GM18858 (cell line): ENCODE measurements around the gene RHEB.
A peak's percentile ranks its signal among the peaks of the same experiment; 100 is the strongest.

Experiments
- ATAC-seq: cut with Tn5 transposase; IDR thresholded peaks from one replicate; pipeline ENCODE4 v1.9.1; 2021; ENCODE audit not compliant: unreplicated experiment

RHEB gene

DNA sequence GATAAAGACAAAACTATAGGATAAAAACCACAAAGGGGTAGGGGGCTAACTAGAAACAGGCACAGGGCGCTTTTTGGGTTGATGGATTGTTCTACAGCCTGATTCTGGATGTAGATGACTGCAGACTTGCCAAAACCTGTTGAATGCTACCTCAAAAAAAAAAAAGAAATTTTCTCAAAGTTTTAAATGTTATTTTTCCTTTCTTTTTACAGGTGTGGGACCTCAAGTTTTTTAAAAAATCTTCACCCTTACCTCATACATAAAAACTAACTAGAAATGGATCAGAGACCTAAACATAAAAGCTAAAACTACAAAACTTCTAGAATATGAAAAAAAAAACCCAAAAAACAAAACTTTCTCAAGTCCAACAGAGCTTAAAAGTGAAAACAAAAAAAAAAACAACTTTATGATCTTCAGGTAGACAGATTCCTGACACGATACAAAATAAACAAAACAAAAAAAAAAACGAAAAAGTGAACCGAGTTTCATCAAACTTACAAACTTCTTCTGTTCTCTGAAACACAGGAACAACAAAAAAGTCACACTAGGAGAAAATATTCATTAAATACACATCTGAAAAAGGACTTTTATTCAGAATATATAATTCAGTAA is 14.9 kb downstream of the RHEB start:
- ATAC-seq, result no peak

- ATAC-seq, result no peak
Observed at GRCh38 chr7:151503902-151504714, 15.6 kb downstream of the RHEB start.

GRCh38 chr7:151501676-151502075 is 18.0 kb downstream of the RHEB start:
- ATAC-seq, result no peak

- ATAC-seq, result no peak
Observed at GRCh38 chr7:151498495-151498894, 21.2 kb downstream of the RHEB start.

GRCh38 chr7:151497306-151497871 is 22.3 kb downstream of the RHEB start:
- no peak for ATAC-seq

GRCh38 chr7:151495360-151495759 is 24.3 kb downstream of the RHEB start:
- no peak for ATAC-seq

DNA sequence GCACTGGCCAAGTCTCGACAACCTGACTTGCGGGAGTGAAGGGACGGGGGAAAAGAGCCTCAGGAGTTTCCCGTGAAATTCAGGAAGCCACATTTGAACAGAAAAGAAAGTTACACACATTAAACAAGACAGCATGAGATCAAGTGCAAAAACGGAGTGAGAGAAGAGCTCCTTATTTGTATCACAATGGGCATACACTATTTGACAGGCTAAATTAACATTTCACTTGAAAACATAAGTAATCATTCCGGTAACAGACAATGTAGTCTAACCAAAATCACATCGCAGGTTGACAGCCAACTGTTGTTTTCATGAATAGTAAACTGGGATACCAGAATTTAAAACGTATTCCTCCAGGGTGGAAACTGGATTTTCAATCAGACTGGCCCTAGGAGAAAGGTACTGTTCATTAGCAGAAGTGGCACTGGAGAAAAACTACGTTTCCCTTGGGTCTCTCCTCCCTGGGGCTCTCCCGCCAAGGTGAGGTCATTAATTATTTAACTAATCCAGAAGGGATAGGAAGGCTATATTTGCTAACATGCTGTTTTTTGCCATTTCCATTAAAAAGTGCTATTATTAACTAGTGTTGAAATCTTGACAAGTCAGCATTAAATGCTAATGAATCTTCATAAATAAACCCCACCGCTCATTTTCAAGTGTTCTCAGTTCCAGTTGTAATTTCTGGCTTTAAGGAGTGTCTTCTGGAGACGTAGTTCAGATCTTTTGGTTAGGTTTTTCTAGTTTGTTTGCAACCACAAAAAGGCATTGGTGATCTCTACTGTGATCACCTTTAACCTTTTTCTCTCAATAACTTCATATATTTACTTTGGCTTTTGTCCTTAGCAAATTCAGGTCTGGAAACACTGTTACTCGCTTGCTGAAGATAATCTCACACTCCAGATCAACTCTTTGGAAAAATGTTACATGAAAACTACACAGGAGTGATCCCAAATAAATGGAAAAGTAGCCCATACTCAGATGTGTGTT is 25.1 kb downstream of the RHEB start:
- ATAC-seq, result no peak

DNA sequence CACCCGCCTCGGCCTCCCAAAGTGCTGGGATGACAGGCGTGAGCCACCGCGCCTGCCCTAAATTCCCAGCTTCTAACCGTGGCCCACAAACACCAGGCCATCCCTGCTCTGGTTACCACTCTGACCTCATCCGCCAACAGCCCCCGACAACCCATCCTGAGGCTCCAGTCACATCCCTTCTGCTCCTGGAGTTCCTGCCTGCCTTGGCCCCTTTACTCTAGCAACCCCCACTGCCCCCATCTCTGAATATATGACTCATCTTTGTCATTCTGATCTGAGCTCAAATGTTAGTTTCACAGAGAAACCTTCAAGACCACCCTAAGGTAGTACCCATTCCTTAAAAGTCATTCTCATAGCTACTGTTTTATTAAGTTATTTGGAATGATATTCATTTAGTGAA is 26.6 kb downstream of the RHEB start:
- ATAC-seq, result no peak

DNA sequence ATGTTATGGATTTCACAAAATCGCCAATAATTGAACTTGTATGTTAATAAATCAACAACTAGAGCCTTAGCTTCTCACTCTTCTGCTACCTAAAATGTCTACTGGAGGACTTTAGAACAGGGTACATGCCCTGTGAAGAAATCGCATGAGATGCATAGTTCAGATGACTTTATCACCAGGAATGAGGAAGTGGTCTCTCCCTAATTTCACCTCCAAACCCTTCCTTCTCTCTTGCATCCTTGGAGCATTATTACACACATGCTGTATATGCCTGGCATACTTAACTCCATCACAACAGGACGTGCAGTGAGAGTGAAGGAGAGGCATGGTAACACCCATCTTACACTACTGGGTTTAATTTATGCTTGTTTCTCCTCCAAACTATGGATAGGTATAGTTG is 27.8 kb downstream of the RHEB start:
- no peak for ATAC-seq

GRCh38 chr7:151490456-151491105 is 29.1 kb downstream of the RHEB start:
- ATAC-seq, result no peak

GRCh38 chr7:151489498-151489897 is 30.2 kb downstream of the RHEB start:
- ATAC-seq, result no peak

DNA sequence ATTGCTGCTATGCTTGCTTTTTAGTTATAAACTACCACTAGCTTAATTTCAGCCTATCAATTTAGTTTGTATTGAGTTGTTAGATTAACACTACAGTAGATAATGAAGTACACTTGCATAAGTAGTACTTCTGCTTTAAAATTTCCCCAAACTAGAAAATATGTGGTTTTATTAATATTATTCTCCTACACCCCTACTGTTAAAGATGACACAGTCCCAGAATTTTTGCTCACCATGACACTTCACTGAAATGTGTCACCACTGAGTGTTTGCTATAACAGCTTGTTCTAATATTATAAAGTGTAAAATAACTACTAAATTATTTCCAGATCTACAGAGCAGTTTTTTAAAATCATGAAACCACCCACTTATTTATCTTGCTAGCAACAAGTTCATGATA is 31.6 kb downstream of the RHEB start:
- no peak for ATAC-seq

DNA sequence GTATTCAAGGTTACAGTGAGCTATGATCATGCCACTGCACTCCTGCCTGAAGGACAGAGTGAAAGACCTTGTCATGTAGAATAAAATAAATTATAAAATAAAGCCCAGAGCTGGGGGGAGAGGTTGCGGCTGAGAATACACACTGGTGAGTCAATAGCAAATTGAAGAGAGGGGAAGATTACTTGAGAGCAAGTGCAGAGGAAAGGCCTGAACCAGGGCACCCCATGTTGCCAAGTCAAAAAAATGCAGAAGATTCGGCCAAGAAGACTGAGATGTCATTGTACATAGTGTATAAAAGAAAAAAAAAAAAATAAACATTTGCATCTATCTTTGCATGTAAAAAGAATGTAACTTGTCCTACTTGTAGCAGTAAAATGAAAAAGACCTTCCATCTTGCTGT is 32.5 kb downstream of the RHEB start:
- ATAC-seq, result no peak

DNA sequence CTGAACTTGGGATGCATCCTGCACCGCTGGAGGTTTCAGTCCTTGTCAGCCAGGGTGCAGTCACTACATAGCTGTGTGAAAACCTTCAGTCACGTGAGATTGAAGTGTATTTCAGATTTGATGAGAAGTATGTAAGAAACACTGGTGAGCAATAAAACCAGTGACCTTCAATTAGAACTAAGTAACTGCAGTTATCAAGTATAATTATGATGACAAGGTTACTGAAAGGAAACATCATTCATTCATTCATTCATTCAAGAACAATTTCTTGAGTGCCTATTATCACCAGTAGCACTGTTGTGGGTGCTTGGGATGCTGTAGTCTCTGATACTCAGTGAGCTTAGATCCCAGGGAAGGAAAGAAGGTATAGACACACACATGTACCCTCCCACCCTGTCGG is 33.6 kb downstream of the RHEB start:
- no peak for ATAC-seq

GRCh38 chr7:151484971-151485707 is 34.6 kb downstream of the RHEB start:
- ATAC-seq, result no peak

DNA sequence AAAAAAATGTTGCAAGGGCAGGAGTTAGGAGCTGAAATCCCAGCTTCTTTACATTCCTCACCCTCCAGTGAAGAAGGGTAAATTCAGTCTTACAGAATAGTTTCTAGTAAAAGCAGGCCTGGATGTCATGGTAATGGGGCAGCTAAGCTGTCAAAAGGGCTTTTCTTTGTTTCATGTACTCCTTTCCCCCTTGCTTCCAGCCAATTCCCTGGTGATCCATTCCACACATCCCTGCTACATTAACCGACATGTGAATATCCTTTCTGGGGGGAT is 36.0 kb downstream of the RHEB start:
- ATAC-seq, result no peak

DNA sequence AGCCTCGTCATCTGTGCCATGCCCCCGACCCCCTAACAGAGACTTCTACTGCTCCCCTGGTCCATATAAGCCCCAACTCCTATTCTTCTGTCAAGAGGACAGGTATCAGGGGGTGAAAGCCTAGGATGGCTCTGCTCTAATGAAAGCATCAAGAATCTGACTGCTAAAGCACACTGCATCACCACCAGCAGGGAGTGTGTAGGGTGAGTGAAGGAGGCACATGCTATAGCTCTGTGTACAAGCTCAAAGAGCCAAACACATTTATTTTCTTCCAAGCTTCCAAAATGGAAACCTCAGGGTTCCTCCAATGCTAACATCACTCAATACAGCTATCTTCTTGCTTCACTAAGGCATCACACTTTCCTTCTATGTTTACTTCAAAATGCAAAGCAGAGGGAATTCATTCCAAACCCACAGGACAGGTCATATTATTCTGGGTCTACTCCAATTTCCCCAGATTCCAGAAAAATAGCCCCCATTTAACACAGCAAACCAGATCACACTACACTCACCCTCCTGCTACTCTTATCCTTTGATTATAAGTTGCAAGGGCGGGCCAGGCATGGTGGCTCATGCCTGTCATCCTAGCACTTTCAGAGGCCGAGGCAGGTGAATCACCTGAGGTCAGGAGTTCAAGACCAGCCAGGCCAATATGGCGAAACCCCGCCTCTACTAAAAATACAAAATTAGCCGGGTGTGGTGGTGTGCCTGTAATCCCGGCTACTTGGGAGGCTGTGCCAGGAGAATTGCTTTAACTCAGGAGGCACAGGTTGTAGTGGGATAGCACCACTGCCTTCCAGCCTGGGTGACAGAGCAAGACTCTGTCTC is 36.6 kb downstream of the RHEB start:
- no peak for ATAC-seq

- peak; percentile 36 for ATAC-seq
Observed at GRCh38 chr7:151481650-151482505, 37.8 kb downstream of the RHEB start.
